K562 (cell line): ENCODE measurements around the gene ATP6V1F. TPM values are rescaled to one million over a fixed set of nuclear protein-coding genes. Genes with fewer than 3 reads are reported as not detected.

Source experiments
- ARID2 ChIP-seq: fragments of 450-650 bp; IDR thresholded peaks from 2 replicates; pipeline ENCODE4 v1.6.1; 2017; ENCODE audit warnings: antibody characterized with exemption, mild to moderate bottlenecking
- ATF7 ChIP-seq: fragments of 450-650 bp; IDR thresholded peaks from 2 replicates; pipeline ENCODE4 v1.7.1; 2014; ENCODE audit warnings: mild to moderate bottlenecking, moderate library complexity
- BHLHE40 ChIP-seq: IDR thresholded peaks from 2 replicates; pipeline ENCODE4 v1.6.1; 2011; ENCODE audit warnings: low read length, improper control_type of control experiment
- CBFA2T3 ChIP-seq: fragments of 450-650 bp; IDR thresholded peaks from 2 replicates; pipeline ENCODE4 v1.6.1; 2017
- DPF2 ChIP-seq: fragments of 450-650 bp; IDR thresholded peaks from 2 replicates; pipeline ENCODE4 v1.6.1; 2016
- EGR1 ChIP-seq: fragments of 450-650 bp; conservative IDR thresholded peaks from 2 replicates; pipeline ENCODE4 v1.6.1; 2017; ENCODE audit warnings: mild to moderate bottlenecking
- ELK1 ChIP-seq: sonication (generic); formaldehyde crosslinking; IDR thresholded peaks from 2 replicates; pipeline ENCODE4 v1.8.1; 2022; ENCODE audit warnings: missing genetic modification reagents
- HLTF ChIP-seq: fragments of 450-650 bp; IDR thresholded peaks from 2 replicates; pipeline ENCODE4 v1.6.1; 2016
- HNRNPLL ChIP-seq: fragments of 200-400 bp; formaldehyde crosslinking; IDR thresholded peaks from 2 replicates; pipeline ENCODE4 v1.6.1; 2017; ENCODE audit warnings: low read length, low read depth, mild to moderate bottlenecking; ENCODE audit not compliant: poor library complexity, severe bottlenecking
- JUND ChIP-seq, 2 experiments: IDR thresholded peaks; 2 replicates in 1 of 2; 3 replicates in 1 of 2; pipeline ENCODE4 v1.6.1; 2011; ENCODE audit warnings: borderline replicate concordance in 2 of 2, low read depth in 2 of 2, low read length in 2 of 2, improper control_type of control experiment in 1 of 2, missing biosample characterization in 1 of 2, missing genetic modification characterization in 1 of 2, missing genetic modification reagents in 1 of 2
- KDM4B ChIP-seq, 2 experiments: fragments of 450-650 bp in 1 of 2; sonication (generic) in 1 of 2; IDR thresholded peaks; 2 replicates each; pipeline ENCODE4 v1.6.1; 2016 to 2017; ENCODE audit warnings: borderline replicate concordance in 2 of 2, antibody characterized with exemption in 1 of 2, low read depth in 1 of 2, mild to moderate bottlenecking in 1 of 2
- KLF13 ChIP-seq: fragments of 450-650 bp; IDR thresholded peaks from 2 replicates; pipeline ENCODE4 v1.6.1; 2016; ENCODE audit warnings: missing genetic modification characterization, low read depth, mild to moderate bottlenecking, missing compliant biosample characterization, moderate library complexity, borderline replicate concordance
- MXI1 ChIP-seq: IDR thresholded peaks from 2 replicates; pipeline ENCODE4 v1.6.1; 2011; ENCODE audit warnings: low read depth, mild to moderate bottlenecking, improper control_type of control experiment, low read length
- NONO ChIP-seq, 2 experiments: fragments of 200-400 bp in 1 of 2; fragments of 450-650 bp in 1 of 2; formaldehyde crosslinking in 1 of 2; IDR thresholded peaks; 2 replicates each; pipeline ENCODE4 v1.6.1; 2017; ENCODE audit warnings: low read depth in 2 of 2, mild to moderate bottlenecking in 2 of 2, moderate library complexity in 2 of 2, low read length in 1 of 2
- RBM39 ChIP-seq: fragments of 200-400 bp; formaldehyde crosslinking; optimal IDR thresholded peaks from 2 replicates; pipeline ENCODE3; 2018; ENCODE audit warnings: low read depth, low read length
- RHOXF2B ChIP-seq: fragments of 250-450 bp; sonication (Bioruptor Pico); conservative IDR thresholded peaks from 2 replicates; pipeline ENCODE4 v1.5.1; 2021
- SMARCA4 ChIP-seq: fragments of 450-650 bp; IDR thresholded peaks from 2 replicates; pipeline ENCODE4 v1.6.1; 2016
- SPI1 ChIP-seq: IDR thresholded peaks from 2 replicates; pipeline ENCODE4 v1.6.1; 2011; ENCODE audit warnings: low read depth, low read length, control low read depth, borderline replicate concordance
- TBP ChIP-seq: optimal IDR thresholded peaks from 2 replicates; pipeline ENCODE3; 2011; ENCODE audit warnings: low read depth, low read length, improper control_type of control experiment
- TEAD4 ChIP-seq, 2 experiments: sonication (generic) in 1 of 2; formaldehyde crosslinking in 1 of 2; IDR thresholded peaks; 2 replicates each; pipeline versions ENCODE4 v1.6.1 to v1.8.0; 2012 to 2022; ENCODE audit warnings: borderline replicate concordance in 1 of 2, inconsistent platforms in 1 of 2, low read length in 1 of 2, mild to moderate bottlenecking in 1 of 2, missing genetic modification reagents in 1 of 2
- TRIM24 ChIP-seq, 2 experiments: fragments of 450-650 bp; IDR thresholded peaks; 2 replicates each; pipeline ENCODE4 v1.6.1; 2016
- ZBED1 ChIP-seq: IDR thresholded peaks from 2 replicates; pipeline ENCODE4 v1.6.1; 2014
- ZMIZ1 ChIP-seq, 2 experiments: fragments of 150-350 bp in 1 of 2; IDR thresholded peaks; 2 replicates each; pipeline ENCODE4 v1.6.1; 2012 to 2016; ENCODE audit warnings: low read depth in 2 of 2, low read length in 2 of 2, mild to moderate bottlenecking in 1 of 2, moderate library complexity in 1 of 2
- ZNF583 ChIP-seq: fragments of 250-450 bp; sonication (Bioruptor Pico); IDR thresholded peaks from 2 replicates; pipeline ENCODE4 v1.4.0; 2020
- polyA plus RNA-seq, 8 experiments: library from polyadenylated mRNA; depleted of rRNA in 4 of 8; stranded (reverse) in 5 of 8; unstranded in 3 of 8; fragments of >200 nt; fragmentation: Nextera tagmentation in 2 of 8; fragmentation: Illumina TruSeq in 1 of 8; extraction: Ambion mirVana in 2 of 8; extraction: Trizol in 1 of 8; gene quantifications; 2 replicates each; pipeline versions ENCODE4 v1.2.1 to v1.2.3, GENCODE V29; 2011 to 2014; ENCODE audit warnings: inconsistent platforms in 1 of 8, missing spikeins in 1 of 8
- total RNA-seq, 7 experiments: library from RNA; depleted of rRNA in 6 of 7; stranded (reverse); fragments of >200 nt in 6 of 7; fragmentation: Illumina TruSeq in 2 of 7; extraction: Trizol in 2 of 7; gene quantifications; 2 replicates each; pipeline versions ENCODE4 v1.2.1 to v1.2.3, GENCODE V29; 2011 to 2021; ENCODE audit warnings: low replicate concordance in 1 of 7

The ATP6V1F gene
- total and polyA plus RNA-seq, 9 of the 15 experiments (the other 6 are each of a cell fraction or from before 2014, with no cell fraction given) = 206 to 1,123 (median 542) TPM

GRCh38 chr7:128831994-128832879 lies 30.4 kb upstream of the ATP6V1F start (continued):
- no peak; the same call in 1 of the 2 replicates for TF ChIP-seq ZNF583 (CRISPR knock-in tag)
- TF ChIP-seq TEAD4 (IDR thresholded peaks at IDR 0.05; ENCODE audit: low read length) = peak; percentile 75
- no peak for TF ChIP-seq TEAD4 (CRISPR knock-in tag; IDR thresholded peaks at IDR 0.05; ENCODE audit: borderline replicate concordance)
- TF ChIP-seq KDM4B (IDR thresholded peaks at IDR 0.05; ENCODE audit: borderline replicate concordance in 2 of 2, low read depth in 1 of 2) = peak in 1 of 2 experiments; percentile 17; a peak in 1 of 4 replicates
- peak; percentile 66; the same call in 1 of the 2 replicates for TF ChIP-seq ATF7
- 0 out of 4 replicates have a peak, but pooled peaks of 1 of the 2 experiments have one; percentile 24 for TF ChIP-seq NONO (IDR thresholded peaks at IDR 0.05; ENCODE audit: low read depth in 2 of 2, low read length in 1 of 2)
- peak; percentile 88 for TF ChIP-seq CBFA2T3
- TF ChIP-seq SPI1 = peak; percentile 76; the same call in 1 of the 2 replicates
- no peak for TF ChIP-seq HNRNPLL
- TF ChIP-seq JUND (IDR thresholded peaks at IDR 0.05; ENCODE audit: borderline replicate concordance, low read depth, low read length) = peak; percentile 61
- peak; percentile 53; the same call in 1 of the 3 replicates for TF ChIP-seq JUND (tag; IDR thresholded peaks at IDR 0.05; ENCODE audit: borderline replicate concordance, low read depth, low read length)
- TF ChIP-seq BHLHE40 = peak; percentile 25
- peak; percentile 77 for TF ChIP-seq SMARCA4
- TF ChIP-seq TBP = peak; percentile 31
- TF ChIP-seq EGR1 = peak; percentile 3; the same call in 1 of the 2 replicates
- peak; percentile 86 for TF ChIP-seq DPF2
- 0 out of 2 replicates have a peak, but pooled peaks have one; percentile 10 for TF ChIP-seq RHOXF2B (CRISPR knock-in tag)
- TF ChIP-seq ZMIZ1 (IDR thresholded peaks at IDR 0.05; ENCODE audit: low read depth in 2 of 2, low read length in 2 of 2) = peak in 1 of 2 experiments; percentile 48; a peak in 1 of 4 replicates
- no peak for TF ChIP-seq MXI1
- TF ChIP-seq ZBED1 = peak; percentile 79; the same call in 1 of the 2 replicates
- TF ChIP-seq RBM39 = no peak
- peak; percentile 11 to 60; a peak in 1 of 4 replicates for TF ChIP-seq TRIM24 (IDR thresholded peaks at IDR 0.05)
- no peak for TF ChIP-seq ELK1 (CRISPR knock-in tag)
- peak; percentile 30; the same call in 1 of the 2 replicates for TF ChIP-seq KLF13 (tag)
- TF ChIP-seq ARID2 = no peak
- peak; percentile 65 for TF ChIP-seq HLTF
